ENCODE measurements around the gene NPAS1. TPM values are rescaled to one million over a fixed set of nuclear protein-coding genes. Genes with fewer than 3 reads are reported as not detected.

NPAS1 gene, protein sequence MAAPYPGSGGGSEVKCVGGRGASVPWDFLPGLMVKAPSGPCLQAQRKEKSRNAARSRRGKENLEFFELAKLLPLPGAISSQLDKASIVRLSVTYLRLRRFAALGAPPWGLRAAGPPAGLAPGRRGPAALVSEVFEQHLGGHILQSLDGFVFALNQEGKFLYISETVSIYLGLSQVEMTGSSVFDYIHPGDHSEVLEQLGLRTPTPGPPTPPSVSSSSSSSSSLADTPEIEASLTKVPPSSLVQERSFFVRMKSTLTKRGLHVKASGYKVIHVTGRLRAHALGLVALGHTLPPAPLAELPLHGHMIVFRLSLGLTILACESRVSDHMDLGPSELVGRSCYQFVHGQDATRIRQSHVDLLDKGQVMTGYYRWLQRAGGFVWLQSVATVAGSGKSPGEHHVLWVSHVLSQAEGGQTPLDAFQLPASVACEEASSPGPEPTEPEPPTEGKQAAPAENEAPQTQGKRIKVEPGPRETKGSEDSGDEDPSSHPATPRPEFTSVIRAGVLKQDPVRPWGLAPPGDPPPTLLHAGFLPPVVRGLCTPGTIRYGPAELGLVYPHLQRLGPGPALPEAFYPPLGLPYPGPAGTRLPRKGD
- 0.44 and 1.1 TPM in 2 replicates for total RNA-seq

DNA sequence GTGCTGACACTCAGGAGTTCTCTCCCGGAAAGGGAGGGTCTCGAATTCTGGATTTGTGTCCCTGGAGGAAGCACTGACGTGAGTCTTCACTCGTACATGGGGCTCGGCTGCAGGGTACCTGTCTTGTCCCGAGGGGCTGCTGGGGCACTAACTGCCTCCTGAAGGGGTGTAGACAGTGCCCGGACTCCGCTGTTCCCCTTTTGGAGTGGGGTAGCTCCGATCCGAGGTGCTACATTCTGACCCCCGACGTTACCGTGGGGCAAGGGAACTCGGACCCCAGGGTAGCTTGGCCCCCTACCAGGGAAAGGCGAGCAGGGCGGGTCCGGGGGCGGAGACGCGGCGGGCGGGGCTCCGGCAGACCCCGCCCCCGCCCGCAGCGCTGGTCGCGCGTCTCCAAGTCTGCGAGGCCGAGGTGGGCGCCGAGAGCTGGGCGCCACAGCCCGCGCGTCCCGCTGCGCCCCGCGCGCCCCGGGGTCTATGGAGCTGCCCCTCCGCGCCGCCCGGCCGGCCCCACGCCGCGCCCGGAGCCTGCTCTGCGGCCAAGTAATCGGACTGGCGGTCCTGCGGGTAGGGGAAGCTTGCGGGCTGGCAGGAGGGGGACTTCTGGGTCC lies at the start of gene NPAS1:
Gene NPAS1, plus strand, starts transcription at position 407 of the 611 bp plus-strand sequence. CDS start 1,211 bp downstream, outside the sequence.

Other genes with a start within 250 kb of the NPAS1 start
- 222 and 326 TPM in 2 replicates for gene SLC1A5, start 231.2 kb upstream of the NPAS1 start, total RNA-seq
- 160 and 214 TPM in 2 replicates for gene AP2S1, start 169.0 kb upstream of the NPAS1 start, total RNA-seq
- gene ARHGAP35, start 158.8 kb upstream of the NPAS1 start, total RNA-seq: 46.8 and 49.0 TPM in 2 replicates
- gene TMEM160, start 28.8 kb downstream of the NPAS1 start, total RNA-seq: 13.3 and 25.2 TPM in 2 replicates
- gene ZC3H4, start 93.9 kb downstream of the NPAS1 start, total RNA-seq: 15.8 and 28.9 TPM in 2 replicates
- gene SAE1, start 111.0 kb downstream of the NPAS1 start, total RNA-seq: 128 and 179 TPM in 2 replicates
- 14.0 and 24.3 TPM in 2 replicates for gene BBC3, start 211.4 kb downstream of the NPAS1 start, total RNA-seq
- gene CCDC9, start 236.7 kb downstream of the NPAS1 start, total RNA-seq: 12.5 and 15.2 TPM in 2 replicates